PC-3 (cell line): ENCODE measurements around the gene SCT.
"Not testable (repeated sequence)": the region's sequence is repeated elsewhere in the genome, so short reads cannot be mapped to it uniquely, and the experiment has no call there.

Experiments used
- CTCF ChIP-seq: fragments of 300-600 bp; sonication (generic); conservative IDR thresholded peaks from 2 replicates; pipeline ENCODE4 v1.5.1; 2017; ENCODE audit warnings: antibody characterized with exemption, low read depth, mild to moderate bottlenecking, low read length
- EZH2 ChIP-seq: fragments of 300-600 bp; sonication (generic); IDR thresholded peaks from one replicate; pipeline ENCODE4 v1.6.1; 2017; ENCODE audit warnings: antibody characterized with exemption, mild to moderate bottlenecking, low read length; ENCODE audit not compliant: unreplicated experiment
- EZH2phosphoT487 ChIP-seq: fragments of 300-600 bp; sonication (generic); IDR thresholded peaks from 2 replicates; pipeline ENCODE4 v1.6.1; 2018; ENCODE audit warnings: mild to moderate bottlenecking, antibody characterized with exemption, low read length, borderline replicate concordance

- not testable (repeated sequence) for TF ChIP-seq CTCF, EZH2, EZH2phosphoT487
Measured at GRCh38 chr11:653136-653535, 26.2 kb upstream of the SCT start.
